ENCODE measurements around the gene SLC36A1.

DNA sequence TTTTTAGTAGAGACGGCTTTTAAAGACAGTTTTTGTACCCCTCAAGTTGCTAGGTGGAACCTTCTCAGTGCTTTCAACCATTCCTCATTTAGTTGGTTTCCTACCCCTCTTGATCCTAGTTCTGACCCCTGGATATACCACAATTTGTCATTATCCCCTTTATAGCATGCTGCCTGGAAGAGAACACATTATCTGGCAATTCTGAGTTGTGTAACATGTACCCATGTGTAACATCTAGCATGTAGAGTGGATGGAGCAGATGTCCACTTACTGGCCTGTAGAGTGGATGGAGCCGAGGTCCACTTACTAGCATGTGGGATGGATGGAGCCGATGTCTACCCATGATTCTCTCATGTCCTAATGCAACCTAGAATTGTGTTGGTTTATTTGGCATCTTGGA is 7.5 kb downstream of the SLC36A1 start:
- TF ChIP-seq GATA2 (IDR thresholded peaks at IDR 0.05; ENCODE audit: low read depth, low read length): no peak
- TF ChIP-seq GATA3 (IDR thresholded peaks at IDR 0.05; ENCODE audit: low read depth, low read length): no peak
